Measurements from ENCODE around the gene RTL1.

Gene RTL1

DNA sequence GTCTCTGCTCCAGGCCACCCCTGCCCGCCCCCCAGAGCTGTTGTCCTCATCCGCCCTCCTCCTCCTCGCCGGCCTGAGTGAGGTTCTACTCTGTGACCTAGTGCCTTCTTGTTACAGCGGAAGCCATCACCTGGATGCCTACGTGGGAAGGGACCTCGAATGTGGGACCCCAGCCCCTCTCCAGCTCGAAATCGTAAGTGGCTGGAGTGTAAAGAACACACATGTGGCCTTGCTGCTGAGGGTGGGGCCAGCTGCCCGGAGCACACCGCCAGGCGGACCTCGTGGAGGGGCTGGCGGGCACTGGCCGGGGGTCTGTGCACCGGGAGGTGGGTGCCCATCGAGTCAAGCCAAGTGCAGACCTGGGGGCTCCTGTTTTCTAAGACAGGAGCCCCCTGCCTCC is 58.2 kb downstream of the RTL1 start:
- DNase-seq = no peak

DNA sequence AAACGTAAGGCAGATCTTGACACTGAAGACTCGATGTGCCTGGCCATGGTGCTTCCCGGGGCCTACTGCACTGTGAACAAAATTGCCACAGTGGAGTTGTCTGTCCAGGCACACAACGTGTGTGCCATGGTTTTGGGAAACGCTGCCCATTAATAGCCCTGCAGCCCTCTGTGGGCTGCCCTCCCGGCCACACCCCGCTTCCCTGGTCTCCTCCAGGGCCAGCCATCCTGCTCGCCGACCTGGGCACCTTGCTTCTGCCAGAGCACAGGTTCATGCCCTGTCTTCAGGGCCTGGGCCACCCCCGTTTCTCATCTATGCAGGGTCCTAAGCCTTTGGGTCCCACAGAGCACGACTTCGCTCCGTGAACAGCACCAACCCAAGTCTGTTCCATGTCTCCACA is 58.7 kb downstream of the RTL1 start:
- no peak for DNase-seq

DNA sequence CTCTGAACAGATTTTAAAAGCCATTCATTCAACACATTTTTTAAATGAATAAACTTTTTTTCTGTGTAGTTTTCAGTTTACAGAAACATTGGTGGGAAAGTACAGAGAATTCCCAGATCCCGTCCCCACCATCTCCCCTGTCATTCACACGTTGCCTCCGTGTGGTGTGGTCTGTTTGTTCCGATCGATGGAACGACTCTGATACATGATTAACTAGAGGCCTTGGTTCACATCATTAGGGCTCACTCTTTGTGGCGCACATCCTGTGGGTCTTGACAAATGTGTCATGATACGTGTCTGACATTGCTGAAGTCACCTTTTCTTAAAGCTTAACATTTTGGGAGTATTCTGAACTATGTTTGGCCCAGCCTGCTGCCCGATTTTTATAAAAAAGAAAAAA is 59.1 kb downstream of the RTL1 start:
- no peak for DNase-seq

DNA sequence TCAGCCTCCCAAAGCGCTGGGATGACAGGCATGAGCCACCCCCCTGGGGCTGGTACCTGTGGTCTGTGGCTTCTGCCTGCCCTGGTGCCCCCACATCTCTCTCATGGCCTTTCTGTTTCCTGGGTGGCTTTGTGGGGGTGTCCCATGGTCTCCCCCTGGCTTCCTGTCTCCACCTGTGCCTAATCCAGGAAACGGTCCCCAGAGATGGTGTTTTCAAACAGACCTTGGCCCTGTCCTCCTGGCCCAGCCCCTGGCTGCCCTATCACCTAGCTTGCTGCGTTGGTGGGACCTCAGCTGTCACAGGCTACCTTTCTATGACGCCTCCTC is 59.5 kb downstream of the RTL1 start:
- DNase-seq = no peak

DNA sequence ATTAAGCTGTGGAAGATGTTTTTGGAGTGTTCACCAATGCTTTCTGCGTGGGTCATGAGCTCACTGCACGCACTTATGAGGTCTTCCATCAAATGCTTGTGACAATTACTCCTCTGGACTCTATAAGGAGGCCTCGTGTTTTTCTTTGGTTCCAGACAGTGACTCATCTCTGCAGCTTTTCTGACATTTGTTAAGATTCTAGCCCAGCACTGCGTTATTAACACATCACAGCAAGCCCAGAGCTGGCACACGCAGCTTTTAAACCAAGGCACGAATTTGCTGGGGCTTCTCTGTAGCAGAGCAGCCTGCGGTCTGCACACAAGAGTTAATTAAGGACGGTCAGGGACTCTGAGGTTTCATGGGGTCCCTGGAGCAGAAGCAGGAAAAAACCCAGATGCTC is 60.7 kb downstream of the RTL1 start:
- DNase-seq = no peak

DNA sequence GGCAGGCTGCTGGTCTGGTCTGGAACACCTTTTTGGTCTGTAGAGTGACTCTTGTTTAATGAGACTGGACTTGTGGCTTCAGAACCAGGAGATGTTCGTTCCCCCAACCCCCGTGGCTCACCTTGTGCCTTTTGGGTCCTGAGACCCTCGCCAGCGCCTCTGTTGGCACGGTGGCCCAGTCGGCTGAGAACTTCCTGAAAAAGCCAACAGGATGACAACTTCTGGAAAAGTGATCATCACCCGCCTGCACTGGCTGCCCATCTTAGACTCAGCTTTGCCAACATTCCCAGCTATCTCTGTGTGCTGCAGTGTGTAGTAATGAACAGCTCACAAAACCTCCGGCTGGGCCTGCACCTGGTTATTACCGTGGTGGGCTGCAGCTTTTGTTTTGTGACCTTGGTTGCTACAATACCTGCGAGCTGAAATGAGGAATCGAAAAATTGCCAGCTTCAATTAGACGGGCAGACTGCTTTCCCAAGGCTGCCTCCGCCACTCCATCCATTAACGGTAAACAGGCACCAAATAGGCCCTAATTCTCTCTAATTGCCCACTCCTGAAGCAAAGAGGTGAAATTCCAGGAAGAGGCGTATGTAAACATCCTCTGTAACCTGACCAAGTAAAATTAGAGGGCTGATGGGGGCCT is 61.6 kb downstream of the RTL1 start:
- DNase-seq = peak in 1 of 2 experiments; percentile 22

DNA sequence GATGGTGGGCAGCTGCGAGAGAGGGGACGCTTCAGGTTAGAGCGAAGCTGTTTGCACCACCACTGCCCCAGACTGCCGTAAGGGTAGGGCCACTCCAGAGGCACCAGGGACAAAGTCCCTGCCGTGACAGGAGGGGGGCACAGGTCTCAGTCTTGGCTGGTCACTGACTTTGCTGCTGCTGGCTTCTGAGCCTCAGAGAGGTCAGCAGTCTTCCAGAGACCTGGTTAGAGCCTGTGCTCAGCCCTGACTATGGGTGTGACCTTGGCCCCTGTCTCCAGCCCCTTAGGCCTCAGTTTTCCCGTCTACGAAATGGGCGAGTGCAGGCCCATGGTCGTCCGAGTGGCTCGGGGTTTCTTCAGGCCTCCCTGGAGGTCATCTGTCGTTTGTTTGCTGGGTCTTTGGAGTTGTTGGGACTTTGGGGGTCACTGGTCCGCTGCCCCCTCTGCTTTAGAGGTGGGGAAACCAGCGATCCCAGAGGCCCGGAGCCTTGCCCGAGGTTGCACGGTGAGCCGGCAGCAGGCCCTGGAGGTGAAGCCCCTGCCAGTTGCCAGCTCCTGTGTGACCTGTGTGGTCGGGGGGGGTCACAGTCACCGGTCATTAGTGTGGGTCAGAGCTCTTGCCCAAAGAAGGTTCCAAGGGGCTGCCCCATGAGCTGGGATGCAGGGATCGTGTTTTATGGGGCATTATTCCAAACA is 62.3 kb downstream of the RTL1 start:
- DNase-seq = no peak

DNA sequence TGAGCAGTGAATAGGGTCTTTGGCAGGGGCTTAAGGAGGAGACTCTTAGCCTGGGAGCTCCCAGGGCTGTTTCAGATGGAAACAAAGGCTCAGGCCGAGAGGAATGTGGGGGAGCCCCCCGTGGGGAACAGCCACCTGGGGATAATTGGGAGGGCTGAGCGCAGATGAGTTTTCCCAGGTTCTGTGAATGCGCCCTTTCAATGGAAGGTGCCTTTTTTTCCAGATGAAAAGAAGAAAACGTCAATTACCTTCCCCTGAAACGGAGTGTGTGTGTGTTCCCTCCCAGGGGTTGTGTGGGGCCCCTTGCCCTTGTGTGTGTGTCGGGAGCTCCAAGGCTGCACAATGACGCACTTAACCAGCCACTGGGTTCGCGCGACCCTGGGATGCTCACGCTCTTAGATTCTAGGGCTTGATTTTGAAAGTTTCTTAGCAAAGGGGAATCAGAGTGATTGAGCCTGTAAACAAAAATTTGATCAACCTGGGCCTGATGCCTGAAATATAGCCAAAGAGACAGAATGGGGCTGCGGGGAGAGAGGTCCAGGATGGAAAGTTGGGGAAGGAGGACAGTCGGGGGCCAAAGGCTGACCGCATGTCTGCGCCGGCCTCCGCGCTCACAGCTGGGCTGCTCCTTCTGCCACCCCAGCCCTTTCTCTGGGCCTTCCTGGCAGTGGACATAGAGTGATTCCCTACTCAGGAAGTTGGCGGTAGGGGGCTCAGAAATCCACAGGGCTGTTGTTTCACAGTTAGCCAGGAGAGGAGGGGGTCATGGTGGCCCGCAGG is 63.0 kb downstream of the RTL1 start:
- no peak for DNase-seq

DNA sequence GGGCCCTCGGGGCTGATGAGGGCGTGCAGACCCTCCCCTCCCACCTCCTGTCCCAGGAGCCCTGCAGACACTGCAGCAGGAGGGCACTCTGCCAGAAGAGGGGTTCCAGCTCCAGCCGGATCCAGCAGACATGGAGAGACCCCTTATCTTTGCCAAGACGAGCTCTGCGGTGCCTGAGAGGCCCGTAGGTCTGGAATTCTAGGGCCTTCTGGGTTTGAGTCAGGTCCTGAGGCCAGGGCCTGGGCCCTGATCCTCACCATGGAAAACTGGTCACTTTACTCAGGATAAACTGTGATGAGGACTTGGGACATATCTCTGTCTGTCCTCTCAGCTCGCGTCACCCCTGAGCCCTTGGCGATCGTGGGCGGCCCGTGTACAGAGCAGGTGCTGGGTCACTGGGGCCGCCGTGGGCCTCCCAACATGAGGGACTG is 63.8 kb downstream of the RTL1 start:
- DNase-seq = no peak

DNA sequence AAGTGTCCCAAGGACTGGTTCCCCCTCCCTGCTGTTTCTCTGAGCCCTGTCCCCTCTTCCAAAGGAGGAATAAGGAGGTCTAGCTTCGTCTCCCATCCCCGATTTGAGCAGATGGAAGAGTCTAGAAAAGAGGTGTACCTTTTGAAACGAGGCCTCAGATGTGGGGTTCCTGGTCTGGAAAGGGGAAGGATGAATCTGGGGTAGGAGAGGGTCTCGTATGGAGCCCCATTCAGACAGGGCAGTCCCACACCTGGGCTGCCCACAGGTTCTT is 64.3 kb downstream of the RTL1 start:
- DNase-seq = no peak

DNA sequence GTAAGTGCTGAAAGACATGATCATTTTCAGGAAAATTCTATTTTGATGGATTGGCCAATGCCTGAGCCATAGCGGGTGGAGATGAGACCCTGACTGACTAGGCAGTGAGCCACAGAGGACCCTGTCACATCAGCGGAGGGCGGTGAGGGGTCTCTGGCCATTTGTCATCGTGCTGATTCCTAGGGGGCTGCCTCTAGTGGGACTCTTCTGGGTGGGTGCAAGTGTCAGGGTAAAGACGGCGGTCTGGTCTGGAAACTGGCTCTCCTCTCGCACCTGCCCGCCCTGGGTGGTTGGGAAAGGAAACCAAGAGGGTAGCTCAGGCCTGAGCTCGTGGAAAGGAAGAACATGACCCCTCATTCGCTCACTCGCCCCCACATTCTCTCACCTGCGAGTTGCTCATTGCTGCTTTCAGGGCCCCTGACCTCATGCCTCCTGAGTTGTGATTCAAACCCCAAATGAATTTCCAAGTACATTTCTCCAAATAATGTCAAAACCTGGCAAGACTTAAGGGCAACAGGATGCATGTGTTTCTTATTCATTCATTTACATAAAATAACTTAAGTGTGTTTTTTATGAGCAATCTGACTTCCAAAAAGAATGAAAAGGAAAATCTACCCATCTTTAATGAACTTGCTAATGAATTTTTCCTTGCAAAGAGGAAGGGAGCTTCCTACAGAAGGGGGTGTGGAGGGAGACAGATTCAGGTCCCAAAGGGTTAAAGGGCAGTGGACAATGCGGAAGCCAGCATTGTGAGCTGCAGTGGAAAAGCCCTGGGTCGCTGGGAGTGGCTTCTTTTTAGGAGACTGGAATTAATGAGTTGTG is 64.8 kb downstream of the RTL1 start:
- DNase-seq = no peak

DNA sequence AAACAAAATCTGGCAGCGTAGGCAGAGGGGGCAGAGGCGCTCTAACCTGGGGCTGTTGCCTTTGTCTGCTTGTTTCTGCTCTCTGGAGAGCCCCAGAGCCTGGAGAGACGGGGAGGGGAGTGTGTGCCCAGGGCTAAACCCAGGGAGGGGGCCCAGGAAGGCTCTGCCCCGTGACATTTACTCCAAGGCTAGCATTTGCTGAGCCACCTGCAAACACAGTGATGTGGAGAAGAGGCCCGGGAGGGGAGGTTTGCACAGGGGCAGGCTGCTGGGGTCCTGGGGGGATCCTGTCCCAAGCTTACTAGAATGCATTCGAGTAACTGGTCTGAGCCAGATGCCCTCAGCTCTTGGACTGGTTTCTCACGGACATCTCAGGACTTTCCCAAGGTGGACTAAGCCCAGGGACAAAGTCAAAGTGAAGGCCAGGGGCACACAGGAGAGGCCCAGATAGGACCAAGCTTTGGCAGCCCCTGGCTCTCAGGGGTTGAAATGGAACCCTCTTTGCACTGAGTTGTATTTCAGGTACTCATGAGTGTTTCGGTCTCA is 65.6 kb downstream of the RTL1 start:
- DNase-seq = peak in 1 of 2 experiments; percentile 61

DNA sequence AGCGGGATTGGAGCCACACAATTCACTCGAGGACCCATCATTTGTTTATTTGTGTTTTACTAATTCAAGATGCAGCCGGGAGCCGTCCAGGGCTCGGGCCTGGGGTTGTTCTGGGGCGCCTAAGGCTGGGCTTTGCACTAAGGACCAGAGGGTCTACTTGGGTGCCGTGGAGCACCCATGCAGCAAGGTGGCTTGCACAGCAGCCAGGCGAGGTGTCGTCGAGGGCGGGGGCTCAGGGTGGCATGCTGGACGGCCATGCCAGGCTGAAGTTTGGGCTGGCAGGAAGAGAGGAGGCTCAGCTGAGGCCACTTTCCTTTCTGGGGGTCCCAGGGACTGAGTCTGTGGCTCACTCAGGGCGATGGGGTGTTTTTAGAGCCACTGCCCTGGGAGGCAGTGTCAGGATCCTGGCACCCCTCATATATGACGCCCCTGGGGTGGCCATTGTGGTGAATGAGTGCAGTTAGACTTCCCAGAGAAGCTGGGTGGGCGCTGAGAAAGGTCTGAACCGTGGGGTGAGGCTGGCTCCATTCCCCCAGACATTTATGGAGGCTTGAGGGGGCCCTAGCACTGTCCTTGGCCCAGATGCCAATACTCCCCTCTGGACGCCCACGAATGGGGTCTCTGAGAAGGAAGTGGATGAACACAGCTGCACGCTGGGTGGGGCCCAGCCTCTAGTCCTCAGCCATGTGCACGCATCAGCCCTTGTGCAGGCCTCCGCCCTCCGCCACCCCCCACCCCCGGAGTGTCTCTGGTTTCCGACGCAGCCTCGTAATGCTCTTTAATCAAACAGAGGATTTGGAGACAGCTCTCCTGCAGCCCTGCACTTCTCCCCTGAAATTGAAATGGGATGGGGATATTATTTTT is 66.3 kb downstream of the RTL1 start:
- peak in 1 of 2 experiments; percentile 61 for DNase-seq

DNA sequence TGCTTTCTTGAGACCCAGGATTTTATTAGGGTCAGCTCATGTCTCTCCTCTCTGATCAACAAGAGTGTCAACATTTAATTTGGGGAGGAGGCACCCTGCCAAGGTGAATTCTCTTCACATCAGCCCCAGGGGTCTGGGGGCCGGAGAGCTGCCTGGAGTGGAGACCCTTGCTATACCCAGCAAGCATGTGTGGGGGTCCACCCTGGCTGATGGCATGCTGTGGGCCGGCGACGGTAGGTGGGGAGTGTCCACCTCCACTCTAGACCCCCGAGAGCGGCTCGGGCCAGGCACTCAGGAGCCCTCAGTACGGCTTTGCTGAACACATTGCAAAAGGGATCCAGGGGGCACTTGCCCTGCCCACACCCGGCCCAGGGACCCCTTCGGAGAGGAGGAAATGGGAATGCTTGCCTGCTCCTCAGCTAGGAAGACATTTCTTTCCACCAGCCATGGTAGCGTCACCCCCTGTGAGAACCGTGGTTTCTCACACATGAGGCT is 67.2 kb downstream of the RTL1 start:
- DNase-seq = no peak

DNA sequence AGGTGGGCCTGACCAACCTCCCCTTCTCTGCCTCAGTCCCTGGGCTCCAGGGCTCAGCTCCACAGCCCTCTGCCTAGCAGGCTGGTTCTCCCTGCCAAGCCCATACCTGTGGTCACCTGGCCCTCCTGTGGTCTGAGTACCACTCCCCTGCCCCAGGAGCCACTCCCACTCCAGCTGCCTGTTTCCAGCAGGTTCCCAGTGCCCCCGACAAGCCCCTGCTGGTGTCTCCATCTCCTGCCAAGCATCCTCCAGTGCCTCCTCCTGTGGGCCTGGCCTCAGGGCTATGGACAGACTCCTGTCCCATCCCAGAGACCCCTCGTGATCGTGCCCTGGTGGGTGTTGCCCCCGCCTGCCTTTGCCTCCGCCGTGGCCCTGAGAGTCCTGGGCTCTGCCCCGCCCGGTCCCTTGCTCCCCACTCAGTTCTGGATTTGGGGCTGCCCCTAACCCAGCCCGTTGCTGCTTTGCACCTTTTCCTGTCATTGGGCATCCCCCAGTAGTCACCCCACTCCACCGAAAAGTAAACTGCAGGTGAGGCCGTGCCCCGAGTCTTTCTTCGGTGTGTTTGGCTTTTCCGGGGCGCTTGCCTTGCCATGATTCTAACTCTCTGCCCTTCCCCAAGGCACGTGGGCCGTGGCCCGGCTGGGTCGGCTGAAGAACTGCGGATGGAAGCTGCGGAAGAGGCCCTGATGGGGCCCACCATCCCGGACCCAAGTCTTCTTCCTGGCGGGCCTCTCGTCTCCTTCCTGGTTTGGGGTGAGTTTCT is 67.8 kb downstream of the RTL1 start:
- no peak for DNase-seq

DNA sequence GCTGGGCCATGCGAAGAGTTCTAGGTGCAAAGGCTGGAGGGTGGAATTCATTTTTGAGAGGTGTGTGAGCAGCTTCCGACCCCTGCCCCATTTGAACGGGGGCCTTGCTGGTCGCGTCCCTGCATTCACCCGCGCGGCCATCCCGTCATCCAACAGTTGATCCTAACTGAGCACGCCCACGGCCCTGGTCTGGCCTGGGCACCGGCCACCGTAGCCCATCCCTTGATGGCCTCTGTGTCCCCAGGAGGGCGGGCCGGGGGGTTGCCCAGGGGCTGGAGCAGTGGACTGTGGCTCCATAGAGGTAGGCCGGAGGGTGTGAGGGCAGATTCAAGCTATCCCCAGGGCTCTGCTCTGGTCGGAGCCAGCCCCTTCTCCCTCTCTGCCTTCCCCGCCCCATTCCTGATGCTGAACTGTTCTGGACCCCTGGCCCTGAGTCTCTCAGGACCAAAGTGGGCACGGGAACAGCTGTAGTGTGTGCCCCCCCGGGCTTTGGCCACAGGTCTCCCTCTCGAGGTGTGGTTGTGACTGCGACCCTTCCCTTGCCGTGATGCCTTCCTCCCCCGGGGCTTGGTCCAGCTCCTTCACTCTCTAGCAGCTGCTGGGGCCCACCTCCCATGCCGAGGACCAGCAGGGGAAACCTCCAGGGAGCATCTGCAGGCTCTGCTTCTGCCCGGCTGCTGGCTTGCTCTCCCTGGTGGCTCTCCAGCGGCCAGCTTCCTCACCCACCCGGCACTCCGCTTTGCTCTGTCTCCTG is 68.6 kb downstream of the RTL1 start:
- no peak for DNase-seq

DNA sequence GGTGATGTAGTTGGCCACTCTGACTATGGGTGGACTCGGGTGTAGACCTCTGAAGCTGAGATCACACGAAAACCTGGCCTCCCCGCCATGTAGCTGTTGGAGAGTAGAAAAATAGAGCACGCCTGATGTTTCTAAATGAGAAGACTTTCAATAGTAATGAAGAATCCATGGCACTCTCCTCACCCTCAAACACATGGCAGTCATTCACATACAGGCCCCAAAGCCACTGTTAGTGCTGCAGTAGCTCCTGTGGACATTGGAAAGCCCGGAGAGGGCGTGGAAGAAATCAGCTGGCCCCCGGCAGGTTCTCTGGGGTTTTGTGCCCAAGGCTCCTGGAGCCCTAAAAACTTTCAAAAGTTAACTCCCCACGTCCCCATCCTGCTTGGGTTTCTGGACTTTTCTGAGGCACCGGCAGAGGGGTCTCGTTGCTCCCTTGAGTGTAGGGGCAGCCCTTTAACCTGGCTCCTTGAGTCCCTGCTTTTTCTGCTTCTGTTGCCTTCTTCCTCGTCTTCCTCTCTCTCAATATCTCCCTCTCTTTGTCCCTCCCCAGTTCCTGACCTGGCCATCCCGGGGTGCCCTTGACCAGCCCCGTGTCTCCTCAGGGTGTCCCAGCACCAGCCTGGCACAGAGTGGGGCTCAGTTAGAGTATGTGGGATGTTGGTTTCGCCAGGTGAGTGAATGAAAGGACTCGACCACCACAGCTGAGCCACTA is 69.3 kb downstream of the RTL1 start:
- DNase-seq = no peak

DNA sequence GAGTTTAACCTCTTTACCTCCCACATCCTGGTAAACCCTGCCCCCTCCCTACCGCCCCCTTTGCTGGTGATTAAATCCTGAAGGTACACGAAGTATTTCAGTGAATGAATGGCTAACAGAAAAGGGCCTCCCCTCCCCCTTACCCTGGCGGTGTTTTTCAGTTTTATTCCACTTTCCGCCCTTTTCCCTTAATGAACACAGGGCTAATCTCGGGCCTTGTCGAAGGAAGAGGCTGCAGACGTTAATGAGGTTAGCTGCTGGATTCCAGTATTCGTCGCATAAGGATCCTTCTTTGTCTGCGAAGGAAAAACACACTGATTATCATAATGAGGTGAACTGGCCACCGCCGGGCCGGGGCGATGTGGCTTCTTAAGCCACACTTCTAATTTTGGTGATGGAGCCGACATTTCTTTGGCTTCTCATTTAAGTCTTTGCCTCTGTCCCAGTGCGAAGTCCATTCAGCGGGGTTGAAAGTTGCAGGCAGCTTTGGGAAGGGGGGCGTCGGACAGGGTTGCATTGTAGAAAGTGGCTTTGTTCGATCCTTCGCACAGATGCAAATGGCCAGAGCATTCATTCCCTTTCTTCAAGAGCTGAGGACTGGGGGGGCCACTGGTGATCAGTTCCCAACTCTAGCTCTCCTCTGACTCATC is 71.1 kb downstream of the RTL1 start:
- DNase-seq = no peak

DNA sequence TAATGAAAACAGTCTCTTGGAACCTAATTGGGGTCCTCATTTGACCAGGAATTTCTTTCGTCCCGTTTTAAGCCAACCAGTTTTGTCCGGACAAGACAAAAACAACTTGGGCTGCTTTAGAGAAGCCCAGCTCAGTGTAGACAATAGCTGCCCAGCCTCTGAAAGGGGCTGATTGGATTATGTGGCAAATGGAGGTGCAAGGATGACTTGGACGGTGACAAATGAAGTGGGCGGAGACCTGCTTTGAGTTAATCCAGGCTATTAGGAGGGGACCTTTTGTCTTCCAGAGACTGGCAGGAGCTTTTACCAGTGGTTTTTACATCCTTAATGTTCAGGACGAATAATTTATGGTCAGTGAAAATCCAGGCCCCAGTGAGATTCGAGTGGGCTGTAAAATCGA is 72.8 kb downstream of the RTL1 start:
- no peak for DNase-seq

Measured in SHP77 (cell line).